Hindlimb muscle (tissue), 1 donor: ENCODE data around the gene TSTD2. TPM values are rescaled to one million over a fixed set of nuclear protein-coding genes. Genes with fewer than 3 reads are reported as not detected.
"Not testable (repeated sequence)": the region's sequence is repeated elsewhere in the genome, so short reads cannot be mapped to it uniquely, and the experiment has no call there.

ENCODE experiments used
- DNase-seq: peaks from one replicate; pipeline ENCODE4 v3.0.0-alpha.2; 2013
- polyA plus RNA-seq: library from polyadenylated mRNA; unstranded; fragments of 120-200 nt; gene quantifications from one replicate; pipeline ENCODE4 v1.2.1, GENCODE V29; 2013; ENCODE audit not compliant: insufficient read length

Gene TSTD2
- polyA plus RNA-seq, 1 donor, result 22.2 TPM

- not testable (repeated sequence) for DNase-seq
Observed at GRCh38 chr9:97584778-97585177, 48.4 kb downstream of the TSTD2 start.

- not testable (repeated sequence) for DNase-seq
Observed at GRCh38 chr9:97581590-97581989, 51.6 kb downstream of the TSTD2 start.

GRCh38 chr9:97579914-97580313, 53.3 kb downstream of the TSTD2 start:
- DNase-seq, result no peak

GRCh38 chr9:97578846-97579245, 54.3 kb downstream of the TSTD2 start:
- DNase-seq, result no peak

GRCh38 chr9:97577051-97577450, 56.1 kb downstream of the TSTD2 start:
- DNase-seq, result no peak

GRCh38 chr9:97575673-97576200, 57.4 kb downstream of the TSTD2 start:
- DNase-seq, result no peak

GRCh38 chr9:97574921-97575672, 58.1 kb downstream of the TSTD2 start:
- not testable (repeated sequence) for DNase-seq

- not testable (repeated sequence) for DNase-seq
Observed at GRCh38 chr9:97574101-97574571, 59.0 kb downstream of the TSTD2 start.

- DNase-seq, result no peak
Observed at GRCh38 chr9:97573482-97574073, 59.6 kb downstream of the TSTD2 start.

GRCh38 chr9:97572892-97573365, 60.2 kb downstream of the TSTD2 start:
- no peak for DNase-seq

- DNase-seq, result no peak
Observed at GRCh38 chr9:97572196-97572891, 60.8 kb downstream of the TSTD2 start.

- DNase-seq, result no peak
Observed at GRCh38 chr9:97571664-97572063, 61.5 kb downstream of the TSTD2 start.

- peak; percentile 40 for DNase-seq
Observed at GRCh38 chr9:97570899-97571298, 62.3 kb downstream of the TSTD2 start.

- DNase-seq, result no peak
Observed at GRCh38 chr9:97568461-97569275, 64.5 kb downstream of the TSTD2 start.

GRCh38 chr9:97567894-97568202, 65.3 kb downstream of the TSTD2 start:
- DNase-seq, result no peak

- no peak for DNase-seq
Observed at GRCh38 chr9:97567182-97567893, 65.8 kb downstream of the TSTD2 start.

- DNase-seq, result no peak
Observed at GRCh38 chr9:97565262-97565661, 67.9 kb downstream of the TSTD2 start.

GRCh38 chr9:97564291-97565175, 68.6 kb downstream of the TSTD2 start:
- DNase-seq, result no peak

- DNase-seq, result no peak
Observed at GRCh38 chr9:97563458-97564135, 69.6 kb downstream of the TSTD2 start.

GRCh38 chr9:97562542-97562941, 70.6 kb downstream of the TSTD2 start:
- no peak for DNase-seq
